Measurements from ENCODE around the gene AUTS2.

Gene AUTS2

DNA sequence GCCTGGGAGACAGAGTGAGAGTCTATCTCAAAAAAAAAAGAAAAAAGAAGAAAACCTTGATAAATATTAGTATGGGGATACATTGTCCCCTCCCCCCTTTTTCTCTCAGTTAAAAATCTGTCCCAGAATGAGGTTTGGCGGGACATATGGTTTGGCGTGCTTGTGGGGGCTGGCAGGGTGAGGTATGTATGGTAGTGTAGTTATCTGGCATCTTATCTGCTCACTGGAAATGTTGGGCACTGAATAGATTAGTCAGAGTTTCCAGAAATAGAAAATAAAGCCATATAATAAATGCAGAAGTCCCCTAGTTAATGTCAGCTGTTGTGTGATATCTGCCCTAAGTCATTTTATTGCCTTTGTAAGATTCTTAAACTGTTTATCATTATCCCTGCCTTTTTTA, 1136.1 kb downstream of the AUTS2 start:
- no peak for DNase-seq (ENCODE audit: low read depth, low spot score)

DNA sequence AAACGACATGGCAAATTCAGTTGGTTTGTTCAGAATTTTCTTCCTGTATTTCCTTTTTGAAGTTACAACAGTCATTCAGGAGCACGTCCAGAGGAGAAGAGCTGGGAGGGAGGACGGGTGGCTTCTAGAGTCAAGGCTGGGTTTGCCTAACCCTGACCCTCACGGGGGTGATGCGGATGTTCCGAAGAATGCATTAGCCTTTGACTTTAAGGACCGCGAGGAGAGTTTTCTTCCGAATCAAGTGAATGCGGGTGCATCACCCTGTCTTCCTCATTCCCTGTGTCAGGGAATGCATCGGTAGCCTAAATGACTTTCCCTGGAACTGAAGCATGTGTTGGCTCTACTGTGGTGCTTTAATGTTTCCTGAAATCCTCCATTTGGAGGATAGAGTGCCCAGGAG, 1137.0 kb downstream of the AUTS2 start:
- DNase-seq (ENCODE audit: low read depth, low spot score), result no peak

DNA sequence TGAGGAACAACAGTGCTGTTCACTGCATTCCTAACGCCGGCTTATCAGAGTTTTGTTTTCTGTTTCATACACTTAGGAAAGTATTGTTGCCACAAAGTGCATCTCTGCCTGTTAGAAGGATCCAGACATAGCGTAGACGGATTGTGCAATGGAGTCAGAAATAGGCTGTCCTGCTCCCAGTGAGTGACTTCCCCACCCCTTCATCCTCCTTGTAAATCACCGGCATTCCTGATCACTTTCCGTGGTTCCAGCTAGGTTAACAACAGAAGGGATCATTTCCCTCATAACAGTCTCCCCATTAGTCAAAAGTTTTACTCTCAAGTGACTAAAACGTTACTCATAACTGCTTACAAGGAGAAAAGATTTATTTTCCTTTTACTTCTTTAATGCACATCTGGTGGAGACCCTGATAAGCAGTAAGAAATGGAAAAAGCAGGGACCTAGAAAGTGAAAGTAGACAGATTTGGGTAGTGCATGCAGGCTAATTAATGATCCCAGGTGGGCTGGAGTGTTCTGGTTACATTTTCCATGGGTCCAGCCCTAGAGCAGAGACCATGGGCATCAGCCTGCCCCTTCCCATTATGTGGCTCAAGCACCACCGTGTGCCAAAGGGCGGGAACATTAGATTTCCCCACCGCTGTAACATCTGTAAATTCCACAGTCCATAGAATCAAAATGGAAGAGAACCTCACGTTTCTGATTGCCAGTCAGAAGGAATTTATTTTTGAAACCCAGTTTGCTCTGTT, 1138.6 kb downstream of the AUTS2 start:
- DNase-seq (ENCODE audit: low read depth, low spot score), result no peak

GRCh38 chr7:70738151-70738885, 1140.0 kb downstream of the AUTS2 start:
- DNase-seq (ENCODE audit: low read depth, low spot score), result no peak

GRCh38 chr7:70739646-70740210, 1141.5 kb downstream of the AUTS2 start:
- DNase-seq (ENCODE audit: low read depth, low spot score), result no peak

DNA sequence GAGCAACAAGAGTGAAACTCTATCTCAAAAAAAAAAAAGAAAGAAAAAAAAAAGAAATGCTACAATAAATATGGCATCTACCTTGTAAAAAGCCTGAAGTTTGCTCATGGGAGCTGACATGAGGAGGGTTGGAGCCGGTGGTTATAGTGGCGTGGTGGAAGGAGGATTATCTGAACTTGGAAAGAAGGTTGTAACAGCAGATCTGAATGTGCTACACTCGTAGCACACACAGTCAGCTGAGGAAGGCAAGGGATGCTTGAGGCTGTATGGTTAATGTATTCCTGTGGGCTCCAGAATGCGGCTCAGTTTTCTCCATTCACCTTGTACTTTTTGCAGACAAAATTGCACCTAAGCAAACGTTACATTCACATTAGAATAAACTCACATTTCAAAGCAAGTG, 1143.4 kb downstream of the AUTS2 start:
- no peak for DNase-seq (ENCODE audit: low read depth, low spot score)

- no peak for DNase-seq (ENCODE audit: low read depth, low spot score)
Measured at GRCh38 chr7:70743531-70744325, 1145.5 kb downstream of the AUTS2 start.

GRCh38 chr7:70744492-70744891, 1146.2 kb downstream of the AUTS2 start:
- DNase-seq (ENCODE audit: low read depth, low spot score), result no peak

DNA sequence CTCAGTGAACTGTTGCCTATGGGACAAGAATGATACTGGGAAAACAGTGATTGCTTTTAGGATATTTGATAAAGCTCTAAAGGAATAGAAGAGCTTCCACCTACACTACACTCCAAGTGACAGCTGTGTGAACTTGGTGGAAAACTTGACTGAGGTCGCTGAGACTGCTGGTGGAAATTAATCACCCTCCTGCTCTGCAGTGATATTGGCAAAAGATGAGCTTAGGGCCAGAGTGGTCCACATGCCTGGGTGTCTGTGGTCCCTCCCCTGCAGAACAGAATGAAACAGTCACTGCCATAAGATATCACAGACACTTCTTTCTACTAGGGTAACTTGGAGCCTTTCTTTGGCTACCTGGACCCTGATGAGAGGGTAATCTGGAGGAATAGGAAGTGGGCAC, 1151.6 kb downstream of the AUTS2 start:
- DNase-seq (ENCODE audit: low read depth, low spot score), result no peak

DNA sequence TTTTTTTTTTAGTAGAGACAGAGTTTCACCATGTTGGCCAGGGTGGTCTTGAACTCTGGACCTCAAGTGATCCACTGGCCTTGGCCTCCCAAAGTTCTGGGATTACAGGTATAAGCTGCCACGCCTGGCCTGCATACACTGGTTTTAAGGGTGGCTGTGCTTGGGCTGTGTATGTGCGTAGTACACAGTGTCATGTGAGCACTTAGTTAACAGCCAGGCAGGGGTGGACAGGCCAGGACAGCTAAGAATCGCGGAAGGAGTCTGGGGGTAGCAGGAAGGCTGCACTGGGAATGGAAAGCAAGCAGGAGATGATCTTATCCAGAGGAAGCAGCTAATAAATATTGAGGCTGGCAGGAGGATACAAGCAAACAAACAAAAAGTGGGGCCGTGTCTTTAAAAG, 1153.6 kb downstream of the AUTS2 start:
- no peak for DNase-seq (ENCODE audit: low read depth, low spot score)

- peak; percentile 15 for DNase-seq (ENCODE audit: low read depth, low spot score)
Measured at GRCh38 chr7:70752794-70753241, 1154.5 kb downstream of the AUTS2 start.

DNA sequence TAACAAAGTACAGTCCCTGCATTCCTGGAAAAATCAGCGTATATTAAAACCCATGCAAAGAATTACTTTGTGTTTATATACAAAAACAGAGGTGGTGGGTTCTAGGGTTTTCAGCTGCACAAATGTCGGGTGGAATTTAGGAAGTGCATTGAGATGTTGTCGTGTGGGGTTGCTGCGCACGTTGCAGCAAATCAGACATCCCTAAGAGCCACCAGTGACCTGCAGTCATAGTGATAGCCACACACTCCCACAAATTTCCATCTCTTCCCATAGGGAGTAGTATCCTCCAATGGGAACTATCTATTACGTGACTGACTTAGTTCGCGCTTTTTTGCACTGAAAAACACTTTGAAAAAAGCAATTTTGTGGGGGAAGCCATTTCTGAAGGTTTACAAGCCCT, 1158.5 kb downstream of the AUTS2 start:
- no peak for DNase-seq (ENCODE audit: low read depth, low spot score)

- DNase-seq (ENCODE audit: low read depth, low spot score), result no peak
Measured at GRCh38 chr7:70758646-70759045, 1160.4 kb downstream of the AUTS2 start.

DNA sequence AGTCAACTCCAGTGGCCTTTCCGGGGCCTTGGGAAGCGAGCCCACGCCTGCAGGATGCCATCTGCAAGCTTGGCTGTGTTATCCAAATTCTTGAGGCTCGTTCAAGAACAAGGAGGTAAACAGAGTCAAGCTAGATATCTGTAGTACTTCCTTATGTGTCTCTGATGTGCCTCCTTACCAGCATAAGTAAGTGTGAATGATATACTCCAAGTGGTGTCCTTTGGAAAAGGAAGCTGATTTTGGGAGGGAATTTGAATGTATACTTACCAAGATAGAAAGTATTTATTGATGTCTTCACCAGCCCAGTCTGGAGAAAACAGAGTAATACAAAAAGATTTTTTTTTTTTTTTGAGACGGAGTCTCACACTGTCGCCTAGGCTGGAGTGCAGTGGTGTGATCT, 1161.4 kb downstream of the AUTS2 start:
- DNase-seq (ENCODE audit: low read depth, low spot score), result no peak

DNA sequence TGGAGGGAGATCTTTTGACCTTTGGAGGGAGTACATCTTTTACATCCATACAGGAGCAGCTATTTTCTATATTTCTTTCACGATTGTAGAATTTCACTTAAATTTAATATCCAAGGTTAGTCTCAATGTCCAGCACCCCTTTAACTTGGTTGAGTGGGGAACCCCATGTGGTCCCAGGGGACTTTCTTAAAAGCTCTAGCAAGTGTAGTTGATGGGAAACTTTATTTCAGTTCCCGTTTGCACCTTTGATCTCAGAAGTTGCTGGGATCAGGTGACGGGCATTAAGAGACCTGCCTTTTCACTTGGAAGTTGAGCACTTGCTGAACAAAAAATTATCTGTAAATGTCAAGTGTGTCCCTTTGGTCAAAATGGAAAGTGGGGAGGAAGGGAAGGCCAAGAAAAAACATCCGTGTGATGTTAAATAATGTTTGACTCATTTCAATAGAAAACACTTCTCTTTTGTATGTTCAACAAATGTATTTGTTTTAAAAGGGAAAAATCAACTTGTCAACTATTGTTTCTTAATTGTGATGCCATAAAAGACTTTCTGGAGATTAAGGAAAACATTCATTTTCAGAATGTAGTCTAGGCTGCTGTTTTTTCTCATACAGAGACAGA, 1163.5 kb downstream of the AUTS2 start:
- no peak for DNase-seq (ENCODE audit: low read depth, low spot score)

DNA sequence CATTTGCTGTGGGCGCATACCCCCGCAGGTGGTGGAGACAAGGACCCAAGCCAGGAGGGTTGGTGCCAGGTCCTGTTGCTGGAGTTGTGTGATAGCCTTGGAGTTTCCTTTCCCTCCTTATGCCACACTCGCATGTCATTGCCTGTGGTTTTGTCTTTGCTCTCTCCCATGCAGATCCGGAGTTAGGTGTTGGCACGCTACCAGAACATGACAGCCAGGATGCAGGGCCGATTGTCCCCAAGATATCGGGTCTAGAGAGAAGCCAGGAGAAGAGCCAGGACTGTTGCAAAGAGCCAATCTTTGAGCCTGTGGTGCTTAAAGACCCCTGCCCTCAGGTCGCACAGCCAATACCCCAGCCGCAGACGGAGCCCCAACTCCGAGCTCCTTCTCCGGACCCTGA, 1164.4 kb downstream of the AUTS2 start:
- DNase-seq (ENCODE audit: low read depth, low spot score), result no peak

- no peak for DNase-seq (ENCODE audit: low read depth, low spot score)
Measured at GRCh38 chr7:70763961-70764691, 1165.9 kb downstream of the AUTS2 start.

DNA sequence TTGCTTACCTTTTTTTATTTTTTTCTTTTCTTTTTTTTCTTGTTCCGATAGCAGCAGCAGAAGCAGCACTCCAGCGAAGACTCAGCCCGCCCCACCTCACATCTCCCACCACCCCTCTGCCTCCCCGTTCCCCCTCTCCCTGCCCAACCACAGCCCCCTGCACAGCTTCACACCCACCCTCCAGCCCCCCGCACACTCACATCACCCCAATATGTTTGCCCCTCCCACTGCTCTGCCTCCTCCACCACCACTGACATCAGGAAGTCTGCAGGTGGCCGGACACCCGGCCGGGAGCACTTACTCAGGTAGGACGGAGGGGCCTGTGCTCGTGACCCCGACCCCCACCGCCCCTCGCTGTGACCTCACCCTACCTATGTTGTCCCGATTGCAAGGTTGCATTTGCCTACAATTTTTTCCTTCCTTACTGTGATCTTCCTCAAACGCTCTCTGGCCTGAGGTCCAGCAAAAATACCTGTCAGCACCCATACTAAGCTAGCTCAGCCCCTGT, 1166.5 kb downstream of the AUTS2 start:
- no peak for DNase-seq (ENCODE audit: low read depth, low spot score)

DNA sequence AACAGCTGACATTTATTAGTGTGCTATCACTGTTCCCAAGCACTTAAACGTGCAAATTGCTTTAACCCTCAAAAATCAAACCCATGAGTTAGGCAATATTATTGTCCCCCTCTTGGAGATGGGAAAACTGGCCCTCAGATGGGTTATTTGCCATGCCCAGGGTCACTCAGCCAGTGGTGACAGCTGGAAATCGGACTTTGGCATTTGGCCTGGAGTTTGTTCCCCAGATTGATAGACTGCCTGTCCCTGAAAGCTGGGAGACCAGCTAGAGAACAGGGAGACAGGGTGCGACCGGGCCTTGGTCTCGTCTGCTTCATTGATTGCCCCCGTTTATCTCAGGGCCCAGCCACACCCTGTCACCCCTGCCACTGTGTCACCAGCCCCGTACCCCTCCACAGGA, 1167.4 kb downstream of the AUTS2 start:
- DNase-seq (ENCODE audit: low read depth, low spot score), result no peak

GRCh38 chr7:70766109-70766508, 1167.8 kb downstream of the AUTS2 start:
- no peak for DNase-seq (ENCODE audit: low read depth, low spot score)

DNA sequence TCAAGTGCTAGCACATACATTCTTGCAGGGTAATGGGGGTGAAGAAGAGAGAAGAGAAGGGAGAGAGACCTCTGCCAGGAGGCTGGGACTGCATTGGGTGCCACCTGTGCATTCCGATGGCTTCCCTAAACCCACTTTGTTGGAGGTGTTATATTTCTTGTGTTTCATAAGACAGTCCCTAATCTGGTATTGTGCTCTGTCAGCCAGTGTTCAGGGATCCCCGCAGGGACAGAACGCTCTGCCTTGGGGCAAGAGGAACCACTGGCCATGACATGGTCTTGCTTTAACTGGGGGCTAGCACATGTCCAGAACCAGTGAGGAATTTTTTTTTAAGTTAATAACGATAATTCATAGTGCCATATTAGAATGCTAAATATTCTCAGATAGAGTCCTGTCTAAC, 1168.4 kb downstream of the AUTS2 start:
- DNase-seq (ENCODE audit: low read depth, low spot score), result no peak
